ENCODE data around the gene EBNA1BP2. TPM values are rescaled to one million over a fixed set of nuclear protein-coding genes. Genes with fewer than 3 reads are reported as not detected.
A peak's percentile ranks its signal among the peaks of the same experiment; 100 is the strongest.

EBNA1BP2 gene
- polyA plus RNA-seq, 1 experiment, result 62.0 TPM

DNA sequence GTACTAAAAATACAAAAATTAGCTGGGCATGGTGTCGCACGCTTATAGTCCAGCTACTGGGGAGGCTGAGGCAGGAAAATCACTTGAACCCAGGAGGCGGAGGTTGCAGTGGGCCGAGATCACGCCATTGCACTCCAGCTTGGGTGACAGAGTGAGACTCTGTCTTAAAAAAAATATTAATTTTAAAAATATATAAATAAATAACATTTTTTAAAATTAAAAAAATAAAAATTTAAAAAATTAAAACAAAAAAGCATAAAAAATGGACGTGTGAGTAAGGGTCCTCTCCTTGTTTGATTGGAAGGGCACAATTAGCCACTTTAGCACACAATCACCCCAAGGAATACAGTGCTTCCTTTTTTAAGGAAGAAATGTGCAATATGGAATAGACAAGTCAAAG lies 18.6 kb downstream of the EBNA1BP2 start:
- no peak for TF ChIP-seq CTCF (IDR thresholded peaks at IDR 0.05; ENCODE audit: low read depth, low read length)
- ChIA-PET POLR2A (no interaction called here), CTCF (no interaction called here)
- Histone ChIP-seq H3K4me3 (ENCODE audit: low read depth, low read length) (no peak overlapping the region), H3K27me3 (ENCODE audit: control insufficient read depth, insufficient read depth, low read length) (peaks cover 19% of the 10 kb centered on the region), H3K9me3 (ENCODE audit: control insufficient read depth, insufficient read depth, low read length) (no peaks in the 10 kb centered on the region), H3K27ac (ENCODE audit: low read depth, low read length) (no peak overlapping the region)
- no peak for DNase-seq (ENCODE audit: low read depth, low spot score)

- Histone ChIP-seq H3K27ac (ENCODE audit: low read depth, low read length) (no peak overlapping the region), H3K9me3 (ENCODE audit: control insufficient read depth, insufficient read depth, low read length) (no peaks in the 10 kb centered on the region), H3K27me3 (ENCODE audit: control insufficient read depth, insufficient read depth, low read length) (peaks cover 23% of the 10 kb centered on the region), H3K4me3 (ENCODE audit: low read depth, low read length) (no peak overlapping the region)
- DNase-seq (ENCODE audit: low read depth, low spot score), result no peak
- TF ChIP-seq CTCF (IDR thresholded peaks at IDR 0.05; ENCODE audit: low read depth, low read length), result no peak
- CTCF ChIA-PET, result no interaction called here
- POLR2A ChIA-PET, result no interaction called here
These were observed 19.2 kb downstream of the EBNA1BP2 start for GRCh38 chr1:43152866-43153265.

DNA sequence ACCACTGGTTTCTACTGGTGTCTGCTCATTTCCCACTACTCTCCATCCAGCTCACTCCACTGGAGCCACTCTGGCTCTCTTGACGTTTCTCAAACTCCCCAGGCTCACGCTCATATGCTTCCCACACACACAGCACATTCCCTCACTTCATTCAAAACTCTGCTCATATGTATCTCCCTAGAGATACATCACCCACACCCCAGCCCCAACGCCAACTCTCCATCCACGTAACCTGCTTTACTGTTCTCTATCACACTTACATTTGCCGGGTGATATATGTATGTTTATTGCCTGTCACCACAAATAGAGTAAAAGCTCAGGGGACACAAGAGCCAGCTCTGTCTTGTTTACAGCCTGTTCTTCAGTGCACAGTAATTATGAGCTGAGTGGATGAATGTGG lies 22.2 kb downstream of the EBNA1BP2 start:
- no peak overlapping the region for H3K27ac ChIP-seq (ENCODE audit: low read depth, low read length)
- H3K27me3 ChIP-seq (ENCODE audit: control insufficient read depth, insufficient read depth, low read length), result peaks cover 32% of the 10 kb centered on the region
- ChIA-PET CTCF (no interaction called here), POLR2A (no interaction called here)
- DNase-seq (ENCODE audit: low read depth, low spot score), result no peak
- no peak for TF ChIP-seq CTCF (IDR thresholded peaks at IDR 0.05; ENCODE audit: low read depth, low read length)
- H3K9me3 ChIP-seq (ENCODE audit: control insufficient read depth, insufficient read depth, low read length), result no peaks in the 10 kb centered on the region; the same call in 1 of the 2 replicates
- no peak overlapping the region for H3K4me3 ChIP-seq (ENCODE audit: low read depth, low read length)

GRCh38 chr1:43147625-43148327 lies 24.3 kb downstream of the EBNA1BP2 start:
- H3K9me3 ChIP-seq (ENCODE audit: control insufficient read depth, insufficient read depth, low read length), result no peaks in the 10 kb centered on the region; the same call in 1 of the 2 replicates
- no peak for DNase-seq (ENCODE audit: low read depth, low spot score)
- H3K27me3 ChIP-seq (ENCODE audit: control insufficient read depth, insufficient read depth, low read length), result peaks cover 39% of the 10 kb centered on the region
- POLR2A ChIA-PET, result no interaction called here
- peak overlapping the region; percentile 64 for H3K4me3 ChIP-seq (ENCODE audit: low read depth, low read length)
- H3K27ac ChIP-seq (ENCODE audit: low read depth, low read length), result no peak overlapping the region
- CTCF ChIA-PET, result no interaction called here
- no peak for TF ChIP-seq CTCF (IDR thresholded peaks at IDR 0.05; ENCODE audit: low read depth, low read length)

- no peak overlapping the region for H3K27ac ChIP-seq (ENCODE audit: low read depth, low read length)
- peaks cover 32% of the 10 kb centered on the region for H3K27me3 ChIP-seq (ENCODE audit: control insufficient read depth, insufficient read depth, low read length)
- no peak for DNase-seq (ENCODE audit: low read depth, low spot score)
- no peak overlapping the region for H3K4me3 ChIP-seq (ENCODE audit: low read depth, low read length)
- ChIA-PET CTCF (interaction anchor here (1.4 kb wide), 1 partner anchor 270 kb away, joined by 3 read pairs; no protein-coding TSS in a partner anchor), POLR2A (no interaction called here)
- TF ChIP-seq CTCF (IDR thresholded peaks at IDR 0.05; ENCODE audit: low read depth, low read length), result no peak
- H3K9me3 ChIP-seq (ENCODE audit: control insufficient read depth, insufficient read depth, low read length), result no peaks in the 10 kb centered on the region; the same call in 1 of the 2 replicates
These were observed 27.9 kb downstream of the EBNA1BP2 start for GRCh38 chr1:43144237-43144636.

Measured in AG04450 (cell line).